GM12892 (cell line): Measurements from ENCODE around the gene HMX3.

Source experiments
- POLR2A ChIP-seq: IDR thresholded peaks from 2 replicates; pipeline ENCODE4 v1.6.1; 2011; ENCODE audit warnings: low read depth, low read length, control low read depth
- POLR2AphosphoS5 ChIP-seq: IDR thresholded peaks from 2 replicates; pipeline ENCODE4 v1.6.1; 2011; ENCODE audit warnings: low read depth, low read length, control low read depth
- TAF1 ChIP-seq: IDR thresholded peaks from 2 replicates; pipeline ENCODE4 v1.6.1; 2011; ENCODE audit warnings: low read depth, mild to moderate bottlenecking, control low read depth, low read length, borderline replicate concordance

GRCh38 chr10:123145542-123146012 is 9.8 kb downstream of the HMX3 start:
- TF ChIP-seq POLR2A (no peak), TAF1 (no peak), POLR2AphosphoS5 (no peak)
